Liver (tissue), 9 donors: ENCODE measurements around the gene DIP2A. TPM values are rescaled to one million over a fixed set of nuclear protein-coding genes. Genes with fewer than 3 reads are reported as not detected.

Experiments used
- DNase-seq: peaks from one replicate; pipeline ENCODE4 v3.0.0-alpha.2; 2017; ENCODE audit warnings: low spot score
- H3K27ac ChIP-seq, 2 donors: one replicate each; pipeline ENCODE4 v1.7.0; 2013; ENCODE audit warnings: inconsistent platforms in 2 of 2, low read length in 2 of 2, control low read depth in 1 of 2, low read depth in 1 of 2, mild to moderate bottlenecking in 1 of 2
- H3K27me3 ChIP-seq, 4 donors: one replicate each; pipeline versions ENCODE4 v1.6.1 to v1.7.0; 2013; ENCODE audit warnings: low read length in 3 of 4, inconsistent platforms in 1 of 4, mild to moderate bottlenecking in 1 of 4, moderate library complexity in 1 of 4; ENCODE audit not compliant: control insufficient read depth in 4 of 4, insufficient read depth in 4 of 4
- H3K36me3 ChIP-seq, 4 donors: one replicate each; pipeline versions ENCODE4 v1.6.1 to v1.7.0; 2013; ENCODE audit warnings: low read length in 3 of 4, mild to moderate bottlenecking in 3 of 4, low read depth in 1 of 4, moderate library complexity in 1 of 4; ENCODE audit not compliant: control insufficient read depth in 4 of 4, insufficient read depth in 3 of 4
- H3K4me1 ChIP-seq, 4 donors: one replicate each; pipeline versions ENCODE4 v1.6.1 to v1.7.0; 2013; ENCODE audit warnings: low read length in 3 of 4, mild to moderate bottlenecking in 3 of 4, moderate library complexity in 1 of 4; ENCODE audit not compliant: control insufficient read depth in 4 of 4, insufficient read depth in 4 of 4
- H3K4me3 ChIP-seq, 3 donors: one replicate each; pipeline versions ENCODE4 v1.6.1 to v1.7.0; 2013; ENCODE audit warnings: low read length in 3 of 3, control low read depth in 1 of 3, low read depth in 1 of 3, mild to moderate bottlenecking in 1 of 3
- H3K9ac ChIP-seq, 2 donors: one replicate each; pipeline ENCODE4 v1.7.0; 2013; ENCODE audit warnings: low read length in 2 of 2, mild to moderate bottlenecking in 2 of 2, moderate library complexity in 2 of 2, control low read depth in 1 of 2, low read depth in 1 of 2
- H3K9me3 ChIP-seq, 4 donors: one replicate each; pipeline versions ENCODE4 v1.6.1 to v1.7.0; 2013; ENCODE audit warnings: low read length in 3 of 4; ENCODE audit not compliant: control insufficient read depth in 4 of 4
- CTCF ChIP-seq: fragments of 150-350 bp; IDR thresholded peaks from 2 replicates; pipeline ENCODE4 v1.5.1; 2017; ENCODE audit warnings: improper control_type of control experiment, low read depth, low read length; ENCODE audit not compliant: missing input control
- EGR1 ChIP-seq, 2 donors: IDR thresholded peaks; 2 replicates each; pipeline ENCODE4 v1.6.1; 2016 to 2018; ENCODE audit warnings: antibody characterized with exemption in 2 of 2, low read depth in 2 of 2
- FOXA1 ChIP-seq: IDR thresholded peaks from 2 replicates; pipeline ENCODE4 v1.6.1; 2016; ENCODE audit warnings: antibody characterized with exemption
- FOXA2 ChIP-seq: IDR thresholded peaks from 2 replicates; pipeline ENCODE4 v1.6.1; 2016; ENCODE audit warnings: antibody characterized with exemption
- HNF4A ChIP-seq, 2 donors: conservative IDR thresholded peaks; 2 replicates each; pipeline ENCODE4 v1.6.1; 2016; ENCODE audit warnings: antibody characterized with exemption in 2 of 2, mild to moderate bottlenecking in 2 of 2
- JUND ChIP-seq, 2 donors: IDR thresholded peaks; 2 replicates each; pipeline ENCODE4 v1.6.1; 2016; ENCODE audit warnings: antibody characterized with exemption in 2 of 2
- MAX ChIP-seq: IDR thresholded peaks from 2 replicates; pipeline ENCODE4 v1.6.1; 2016; ENCODE audit warnings: antibody characterized with exemption
- NR2F2 ChIP-seq: IDR thresholded peaks from 2 replicates; pipeline ENCODE4 v1.6.1; 2016; ENCODE audit warnings: antibody characterized with exemption
- RAD21 ChIP-seq, 2 donors: IDR thresholded peaks; 2 replicates each; pipeline ENCODE4 v1.6.1; 2016; ENCODE audit warnings: antibody characterized with exemption in 2 of 2, mild to moderate bottlenecking in 2 of 2
- RXRA ChIP-seq, 2 donors: IDR thresholded peaks; 2 replicates each; pipeline ENCODE4 v1.6.1; 2017 to 2018; ENCODE audit warnings: antibody characterized with exemption in 2 of 2, mild to moderate bottlenecking in 1 of 2
- SP1 ChIP-seq: IDR thresholded peaks from 2 replicates; pipeline ENCODE4 v1.6.1; 2018; ENCODE audit warnings: antibody characterized with exemption, mild to moderate bottlenecking
- TAF1 ChIP-seq: conservative IDR thresholded peaks from 2 replicates; pipeline ENCODE4 v1.6.1; 2016; ENCODE audit warnings: antibody characterized with exemption, mild to moderate bottlenecking
- YY1 ChIP-seq: IDR thresholded peaks from 2 replicates; pipeline ENCODE4 v1.6.1; 2016; ENCODE audit warnings: antibody characterized with exemption, mild to moderate bottlenecking
- ZBTB33 ChIP-seq: IDR thresholded peaks from 2 replicates; pipeline ENCODE4 v1.6.1; 2016; ENCODE audit warnings: antibody characterized with exemption
- WGBS: extraction: QIAGEN DNeasy Blood & Tissue Kit; methylation state at CpG from one replicate; pipeline ENCODE4 v1.1.7; 2013; 5-methylcytosine and 5-hydroxymethylcytosine counted together
- polyA plus RNA-seq, 2 donors: library from polyadenylated mRNA; stranded (reverse) in 1 of 2; unstranded in 1 of 2; fragments of 200-250 nt in 1 of 2; fragments of >200 nt in 1 of 2; fragmentation: Nextera tagmentation in 1 of 2; extraction: Ambion mirVana in 1 of 2; gene quantifications; one replicate each; pipeline versions ENCODE4 v1.2.1 to v1.2.3, GENCODE V29; 2013 to 2015
- total RNA-seq, 2 donors: library from RNA; depleted of rRNA; stranded (reverse); fragments of >200 nt; gene quantifications; one replicate each; pipeline ENCODE4 v1.2.3, GENCODE V29; 2014
- TF ChIP-seq, protein P1 (sequence below): IDR thresholded peaks from 2 replicates; pipeline ENCODE4 v1.6.1; 2016; ENCODE audit warnings: antibody characterized with exemption, mild to moderate bottlenecking
- donor health status: healthy.
- donor health status: healthy.
- donor health status: healthy.
- donor health status: healthy.
- donor health status: healthy.

DIP2A gene
- total and polyA plus RNA-seq, 4 donors: 3.8 to 21.7 (median 7.5) TPM

DNA sequence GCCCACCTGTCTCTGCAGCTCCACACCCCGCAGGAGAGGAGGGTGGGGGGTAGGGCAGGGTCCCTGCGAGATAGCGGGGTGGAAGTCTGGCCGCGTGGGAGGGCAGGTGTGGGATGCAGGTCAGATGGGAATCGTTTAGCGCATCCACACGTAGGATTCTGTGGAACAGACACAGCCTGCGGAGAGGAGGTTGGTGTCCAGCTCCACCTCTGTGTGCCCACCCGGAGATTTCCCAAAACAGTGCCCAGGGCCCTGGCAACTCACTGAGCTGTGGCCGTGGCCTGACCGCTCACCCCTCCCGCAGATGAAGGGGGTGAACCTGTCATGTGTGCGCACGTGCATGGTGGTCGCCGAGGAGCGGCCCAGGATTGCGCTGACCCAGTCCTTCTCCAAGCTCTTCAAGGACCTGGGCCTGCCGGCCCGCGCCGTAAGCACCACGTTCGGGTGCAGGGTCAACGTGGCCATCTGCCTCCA lies 99.3 kb downstream of the DIP2A start:
- H3K9ac ChIP-seq: no peak overlapping the region
- no peak overlapping the region for H3K4me3 ChIP-seq
- 98% methylated on average over 26 of the region's 26 CpGs for WGBS
- no peaks in the 10 kb centered on the region for H3K27me3 ChIP-seq
- no peak for DNase-seq
- no peak for TF ChIP-seq FOXA2
- no peak for TF ChIP-seq CTCF
- TF ChIP-seq ZBTB33: no peak
- no peak for TF ChIP-seq YY1
- no peak for TF ChIP-seq FOXA1
- no peak for TF ChIP-seq RAD21 (IDR thresholded peaks at IDR 0.05)
- no peak for TF ChIP-seq RXRA (IDR thresholded peaks at IDR 0.05)
- TF ChIP-seq HNF4A (conservative IDR thresholded peaks at IDR 0.05): no peak
- TF ChIP-seq JUND (IDR thresholded peaks at IDR 0.05): no peak
- no peak for TF ChIP-seq MAX
- TF ChIP-seq, protein P1, sequence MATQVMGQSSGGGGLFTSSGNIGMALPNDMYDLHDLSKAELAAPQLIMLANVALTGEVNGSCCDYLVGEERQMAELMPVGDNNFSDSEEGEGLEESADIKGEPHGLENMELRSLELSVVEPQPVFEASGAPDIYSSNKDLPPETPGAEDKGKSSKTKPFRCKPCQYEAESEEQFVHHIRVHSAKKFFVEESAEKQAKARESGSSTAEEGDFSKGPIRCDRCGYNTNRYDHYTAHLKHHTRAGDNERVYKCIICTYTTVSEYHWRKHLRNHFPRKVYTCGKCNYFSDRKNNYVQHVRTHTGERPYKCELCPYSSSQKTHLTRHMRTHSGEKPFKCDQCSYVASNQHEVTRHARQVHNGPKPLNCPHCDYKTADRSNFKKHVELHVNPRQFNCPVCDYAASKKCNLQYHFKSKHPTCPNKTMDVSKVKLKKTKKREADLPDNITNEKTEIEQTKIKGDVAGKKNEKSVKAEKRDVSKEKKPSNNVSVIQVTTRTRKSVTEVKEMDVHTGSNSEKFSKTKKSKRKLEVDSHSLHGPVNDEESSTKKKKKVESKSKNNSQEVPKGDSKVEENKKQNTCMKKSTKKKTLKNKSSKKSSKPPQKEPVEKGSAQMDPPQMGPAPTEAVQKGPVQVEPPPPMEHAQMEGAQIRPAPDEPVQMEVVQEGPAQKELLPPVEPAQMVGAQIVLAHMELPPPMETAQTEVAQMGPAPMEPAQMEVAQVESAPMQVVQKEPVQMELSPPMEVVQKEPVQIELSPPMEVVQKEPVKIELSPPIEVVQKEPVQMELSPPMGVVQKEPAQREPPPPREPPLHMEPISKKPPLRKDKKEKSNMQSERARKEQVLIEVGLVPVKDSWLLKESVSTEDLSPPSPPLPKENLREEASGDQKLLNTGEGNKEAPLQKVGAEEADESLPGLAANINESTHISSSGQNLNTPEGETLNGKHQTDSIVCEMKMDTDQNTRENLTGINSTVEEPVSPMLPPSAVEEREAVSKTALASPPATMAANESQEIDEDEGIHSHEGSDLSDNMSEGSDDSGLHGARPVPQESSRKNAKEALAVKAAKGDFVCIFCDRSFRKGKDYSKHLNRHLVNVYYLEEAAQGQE: no peak
- TF ChIP-seq EGR1 (IDR thresholded peaks at IDR 0.05; ENCODE audit: low read depth in 2 of 2): no peak
- no peak for TF ChIP-seq SP1
- TF ChIP-seq TAF1: no peak
- H3K27ac ChIP-seq: no peak overlapping the region
- H3K4me1 ChIP-seq: no peaks in the 10 kb centered on the region
- no peaks in the 10 kb centered on the region for H3K9me3 ChIP-seq
- peaks cover 1 to 68% (median 18%) of the 10 kb centered on the region in 4 donors for H3K36me3 ChIP-seq

DNA sequence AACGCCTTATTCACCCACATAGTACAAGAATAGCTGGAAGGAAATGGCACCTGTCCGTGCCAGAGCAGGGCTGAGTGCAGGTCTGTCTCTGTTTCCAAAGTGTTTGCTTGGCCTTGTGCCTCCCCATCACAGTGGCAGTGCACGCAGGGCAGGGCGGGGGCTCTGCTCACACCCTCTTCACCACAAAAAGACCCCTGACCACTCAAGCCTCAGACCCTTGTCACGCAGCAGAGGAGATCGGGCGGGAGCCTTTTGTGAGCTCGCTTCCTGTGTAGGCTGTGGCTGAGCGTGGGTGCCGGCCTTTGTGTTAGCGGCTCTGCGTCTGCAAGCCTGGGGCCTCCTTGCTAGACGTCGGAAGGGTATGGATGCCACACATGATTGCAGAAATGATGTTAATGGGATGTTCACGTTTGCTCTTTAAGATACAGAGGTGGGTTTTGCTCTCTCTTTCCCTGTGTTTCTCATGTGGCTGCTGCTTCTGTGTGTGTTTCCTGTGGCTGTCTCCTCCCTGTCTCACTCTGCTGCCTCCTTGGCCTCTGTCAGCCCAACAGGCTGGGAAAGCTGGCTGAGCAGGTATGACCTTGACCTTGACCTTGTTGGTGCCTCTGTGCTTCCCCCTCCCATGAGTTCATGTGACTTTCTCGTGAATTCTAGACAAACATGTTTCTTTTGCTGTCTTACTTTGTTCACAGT lies 100.7 kb downstream of the DIP2A start:
- Histone ChIP-seq H3K27me3 (no peaks in the 10 kb centered on the region), H3K4me3 (no peak overlapping the region), H3K4me1 (no peaks in the 10 kb centered on the region), H3K9me3 (no peaks in the 10 kb centered on the region), H3K36me3 (peaks cover 3 to 65% (median 20%) of the 10 kb centered on the region in 4 donors), H3K9ac (no peak overlapping the region), H3K27ac (no peak overlapping the region)
- TF ChIP-seq EGR1 (IDR thresholded peaks at IDR 0.05; ENCODE audit: low read depth in 2 of 2): no peak
- peak; percentile 47 for TF ChIP-seq NR2F2
- no peak for DNase-seq
- 81% methylated on average over 16 of the region's 16 CpGs for WGBS
